Testis (tissue), 2 donors: ENCODE data around the gene LTB4R.

Source experiments
- POLR2A ChIP-seq: fragments of 450-650 bp; IDR thresholded peaks from one replicate; pipeline ENCODE4 v1.6.1; 2017; ENCODE audit warnings: antibody characterized with exemption, mild to moderate bottlenecking, moderate library complexity
- TF ChIP-seq, protein P1 (sequence below), 3 experiments: fragments of 450-650 bp in 2 of 3; fragments of 200-600 bp in 1 of 3; sonication (generic) in 1 of 3; IDR thresholded peaks; one replicate each; pipeline ENCODE4 v1.5.1; 2016 to 2019; ENCODE audit warnings: antibody characterized with exemption in 3 of 3, mild to moderate bottlenecking in 2 of 3, moderate library complexity in 1 of 3

DNA sequence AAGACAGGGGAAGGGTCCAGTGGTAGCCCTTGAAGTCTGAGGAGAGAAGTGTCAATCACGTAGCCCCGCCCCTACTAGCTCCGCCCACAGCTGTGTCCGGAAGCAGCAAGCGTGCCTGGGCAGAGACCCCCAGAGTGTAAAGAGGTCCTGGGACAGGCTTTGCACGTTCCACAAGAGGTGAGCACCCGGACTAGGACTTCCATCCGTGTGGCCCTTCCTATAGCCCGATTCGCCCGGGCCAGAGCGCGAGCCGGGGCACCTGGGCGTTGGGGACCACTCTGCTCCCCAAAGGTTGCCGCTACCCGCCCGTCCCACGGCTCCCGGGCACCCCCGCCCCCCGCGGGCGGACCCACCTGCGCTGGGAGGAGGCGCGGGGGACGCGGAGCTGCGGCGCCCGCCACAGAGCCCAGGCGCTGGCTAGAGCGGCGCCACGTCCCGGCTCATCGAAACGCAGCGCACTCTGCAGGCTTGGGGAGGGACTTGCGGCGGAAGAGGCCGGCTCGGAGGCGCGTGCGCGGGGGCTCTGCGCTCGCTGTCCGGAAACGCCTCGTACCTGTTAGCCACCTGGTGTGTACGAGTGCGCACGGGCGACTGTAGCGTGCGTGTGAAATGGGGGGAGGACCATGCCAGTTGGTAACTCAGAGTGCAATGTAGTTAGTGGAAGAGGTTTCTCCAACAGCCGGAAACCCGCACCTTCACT, 40.0 kb upstream of the LTB4R start, which contains the start of gene RABGGTA:
- TF ChIP-seq, protein P1, sequence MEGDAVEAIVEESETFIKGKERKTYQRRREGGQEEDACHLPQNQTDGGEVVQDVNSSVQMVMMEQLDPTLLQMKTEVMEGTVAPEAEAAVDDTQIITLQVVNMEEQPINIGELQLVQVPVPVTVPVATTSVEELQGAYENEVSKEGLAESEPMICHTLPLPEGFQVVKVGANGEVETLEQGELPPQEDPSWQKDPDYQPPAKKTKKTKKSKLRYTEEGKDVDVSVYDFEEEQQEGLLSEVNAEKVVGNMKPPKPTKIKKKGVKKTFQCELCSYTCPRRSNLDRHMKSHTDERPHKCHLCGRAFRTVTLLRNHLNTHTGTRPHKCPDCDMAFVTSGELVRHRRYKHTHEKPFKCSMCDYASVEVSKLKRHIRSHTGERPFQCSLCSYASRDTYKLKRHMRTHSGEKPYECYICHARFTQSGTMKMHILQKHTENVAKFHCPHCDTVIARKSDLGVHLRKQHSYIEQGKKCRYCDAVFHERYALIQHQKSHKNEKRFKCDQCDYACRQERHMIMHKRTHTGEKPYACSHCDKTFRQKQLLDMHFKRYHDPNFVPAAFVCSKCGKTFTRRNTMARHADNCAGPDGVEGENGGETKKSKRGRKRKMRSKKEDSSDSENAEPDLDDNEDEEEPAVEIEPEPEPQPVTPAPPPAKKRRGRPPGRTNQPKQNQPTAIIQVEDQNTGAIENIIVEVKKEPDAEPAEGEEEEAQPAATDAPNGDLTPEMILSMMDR (IDR thresholded peaks at IDR 0.05): peak; percentile 46 to 73 (median 64)
- TF ChIP-seq POLR2A: no peak
